HG03565 (cell line): ENCODE data around the gene ATP11C.
"Not testable (repeated sequence)": the region's sequence is repeated elsewhere in the genome, so short reads cannot be mapped to it uniquely, and the experiment has no call there.

Experiments
- ATAC-seq: cut with Tn5 transposase; IDR thresholded peaks from one replicate; pipeline ENCODE4 v1.9.1; 2021; ENCODE audit warnings: mild to moderate bottlenecking, moderate library complexity; ENCODE audit not compliant: unreplicated experiment

Gene ATP11C

DNA sequence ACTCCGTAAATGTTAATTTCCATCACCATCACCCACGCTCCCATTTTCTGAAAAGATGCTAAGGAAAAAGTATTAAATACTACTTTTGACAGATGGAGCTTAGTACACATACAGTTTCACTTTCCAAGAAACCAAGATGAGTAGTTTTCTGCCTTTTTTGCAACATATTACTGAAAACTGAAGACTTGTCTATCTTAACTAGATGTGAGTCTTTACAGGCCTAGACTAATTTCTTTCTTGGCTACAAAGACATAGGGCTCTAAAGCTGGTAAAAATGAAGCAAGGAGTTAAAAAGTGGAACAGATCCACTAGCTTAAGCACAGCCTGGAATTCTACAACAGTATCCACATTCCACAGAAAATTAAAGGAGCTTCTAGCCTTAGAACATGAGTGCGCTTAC is 68.2 kb downstream of the ATP11C start:
- ATAC-seq: no peak

DNA sequence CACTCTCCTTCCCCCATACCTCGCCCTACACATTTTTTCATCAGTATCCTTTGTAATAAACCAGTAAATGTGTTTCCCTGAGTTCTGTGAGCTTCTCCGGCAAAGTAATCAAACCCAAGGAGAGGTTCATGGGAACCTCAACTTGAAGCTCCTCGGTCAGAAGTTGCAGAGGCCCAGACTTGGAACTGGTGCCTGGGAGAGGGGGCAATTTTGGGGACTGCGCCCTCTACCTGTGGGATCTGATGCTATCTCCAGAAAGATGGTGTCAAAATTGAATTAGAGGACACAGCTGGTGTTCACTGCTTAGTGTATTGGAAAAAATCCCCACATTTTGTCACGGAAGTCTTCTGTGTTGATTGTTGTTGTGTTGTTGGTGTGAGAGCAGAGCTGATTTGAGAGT is 70.6 kb downstream of the ATP11C start:
- no peak for ATAC-seq

DNA sequence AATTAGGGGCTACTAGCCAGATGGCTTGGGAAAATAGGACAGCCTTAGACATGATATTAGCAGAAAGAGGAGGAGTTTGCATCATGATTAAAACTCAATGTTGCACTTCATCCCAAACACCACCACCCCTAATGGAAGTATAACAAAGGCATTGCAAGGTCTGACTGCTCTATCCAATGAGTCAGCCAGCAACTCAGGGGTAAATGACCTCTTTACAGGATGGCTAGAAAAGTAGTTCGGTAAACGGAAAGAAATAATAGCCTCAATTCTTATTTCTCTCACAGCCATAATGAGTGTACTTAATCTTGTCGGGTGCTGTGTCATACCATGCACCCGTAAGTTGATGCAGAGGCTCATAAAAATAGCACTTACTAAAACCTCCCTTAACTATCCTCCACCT is 76.0 kb downstream of the ATP11C start:
- ATAC-seq: not testable (repeated sequence)

DNA sequence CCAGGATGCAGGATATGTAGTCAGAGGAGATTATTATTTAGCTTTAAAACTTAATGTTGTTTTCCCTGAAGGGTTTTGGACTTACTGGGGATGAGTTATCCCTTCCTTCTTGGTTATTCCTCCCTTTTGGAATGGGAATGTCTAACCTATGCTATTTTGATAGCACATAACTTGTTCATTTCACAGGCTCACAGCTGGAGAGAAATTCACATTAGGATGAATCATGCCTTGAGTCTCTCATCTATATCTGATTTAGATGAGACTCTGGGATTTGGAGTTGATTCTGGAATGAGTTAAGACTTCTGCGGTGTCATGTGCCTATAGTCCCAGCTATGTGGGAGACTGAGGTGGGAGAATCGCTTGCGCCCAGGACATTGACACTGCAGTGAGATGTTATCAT is 81.1 kb downstream of the ATP11C start:
- ATAC-seq: no peak

DNA sequence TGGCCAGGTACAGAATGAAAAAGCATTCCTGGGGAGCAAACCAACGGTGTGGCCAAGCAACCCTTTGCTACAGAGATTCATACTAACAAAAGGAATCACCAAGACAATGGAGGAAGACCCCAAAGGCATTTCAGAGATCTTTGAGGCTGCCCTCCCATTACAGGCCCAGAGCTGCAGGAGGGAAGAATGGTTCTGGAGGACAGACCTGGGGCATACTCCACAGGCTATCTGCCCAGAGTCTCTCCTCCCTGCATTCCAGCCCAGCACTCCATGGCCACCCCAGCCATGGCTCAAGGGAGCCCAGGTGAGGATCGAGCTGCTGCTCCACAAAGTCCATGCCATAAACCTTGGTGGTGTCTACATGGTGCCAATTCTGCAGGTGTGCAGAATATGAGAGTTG is 81.9 kb downstream of the ATP11C start:
- ATAC-seq: no peak

DNA sequence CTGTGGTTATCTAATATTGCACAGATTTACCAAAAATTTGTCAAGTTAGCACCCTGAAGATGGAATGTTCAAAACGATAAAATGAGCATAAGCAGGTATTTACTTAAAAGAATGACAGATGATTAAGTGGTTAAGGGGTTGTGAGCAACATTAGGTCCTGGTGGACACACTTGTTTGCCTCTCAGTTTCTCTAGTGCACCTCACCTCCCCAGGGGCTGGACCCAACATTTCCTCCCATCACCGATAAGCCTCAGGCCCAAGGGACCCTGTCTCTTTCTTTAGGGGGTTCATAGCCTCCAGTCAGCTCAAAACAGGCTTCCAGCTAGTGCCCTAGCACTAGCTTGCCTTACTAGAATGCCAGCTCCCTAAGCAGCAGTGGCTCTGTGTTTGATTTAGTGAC is 88.0 kb downstream of the ATP11C start:
- no peak for ATAC-seq

DNA sequence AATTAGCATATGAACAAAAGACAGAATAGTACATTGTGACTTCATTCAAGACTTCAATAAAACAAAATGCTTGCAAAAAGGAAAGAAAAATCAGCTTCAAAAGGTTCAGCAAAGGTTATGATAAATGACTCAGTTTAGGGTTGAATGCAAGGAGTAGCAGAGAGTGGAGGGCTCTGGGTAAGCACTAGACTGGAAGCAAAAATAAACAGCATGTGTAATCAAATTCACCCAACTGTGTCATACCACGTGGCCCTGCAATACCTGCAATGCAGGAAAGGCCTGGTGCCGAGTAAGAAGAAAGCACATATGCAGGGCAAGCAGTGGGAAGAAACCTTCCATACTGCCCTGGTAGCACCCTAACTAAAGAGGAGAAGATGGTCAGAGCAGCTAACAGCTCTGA is 88.7 kb downstream of the ATP11C start:
- ATAC-seq: peak; percentile 82

DNA sequence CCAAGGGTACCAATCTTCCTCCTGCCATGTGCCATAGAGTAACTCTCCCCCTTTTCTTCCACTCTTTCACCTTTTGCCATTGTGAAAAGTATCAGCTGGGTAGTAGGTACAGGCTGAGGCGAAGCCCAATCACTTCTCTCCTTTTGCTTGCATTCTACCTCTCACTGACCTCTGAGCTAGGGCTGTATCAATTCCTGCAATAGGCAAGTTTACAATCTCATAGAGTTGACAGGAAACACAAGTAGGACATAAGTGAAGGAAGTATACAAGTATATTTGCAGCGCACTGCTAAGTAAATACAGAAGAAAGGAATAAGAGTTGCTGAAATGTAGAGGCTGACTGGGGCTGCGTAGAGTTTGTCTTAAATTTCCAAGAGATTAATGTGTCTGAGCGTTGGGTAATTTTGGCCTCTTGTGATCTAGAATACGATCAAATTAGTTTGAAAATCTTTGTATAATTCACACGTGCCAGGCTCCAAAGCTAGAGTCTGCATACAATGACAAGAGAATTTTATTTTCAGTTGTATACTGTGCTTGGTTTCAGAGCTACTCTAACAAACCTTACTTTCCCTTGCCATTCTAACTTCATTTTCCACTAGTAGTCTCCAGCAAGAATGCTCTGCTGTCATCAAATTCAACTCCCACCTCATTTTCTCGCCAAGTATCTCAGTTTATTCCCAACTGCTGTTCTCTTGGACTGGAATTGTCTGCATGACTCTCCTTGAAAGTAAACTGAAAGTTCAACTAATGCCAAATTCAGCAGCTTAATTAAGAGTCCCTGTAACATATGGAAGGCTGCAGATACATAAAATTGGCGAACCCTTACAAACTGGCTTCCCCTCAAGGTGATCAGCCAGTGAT is 90.3 kb downstream of the ATP11C start:
- ATAC-seq: no peak

DNA sequence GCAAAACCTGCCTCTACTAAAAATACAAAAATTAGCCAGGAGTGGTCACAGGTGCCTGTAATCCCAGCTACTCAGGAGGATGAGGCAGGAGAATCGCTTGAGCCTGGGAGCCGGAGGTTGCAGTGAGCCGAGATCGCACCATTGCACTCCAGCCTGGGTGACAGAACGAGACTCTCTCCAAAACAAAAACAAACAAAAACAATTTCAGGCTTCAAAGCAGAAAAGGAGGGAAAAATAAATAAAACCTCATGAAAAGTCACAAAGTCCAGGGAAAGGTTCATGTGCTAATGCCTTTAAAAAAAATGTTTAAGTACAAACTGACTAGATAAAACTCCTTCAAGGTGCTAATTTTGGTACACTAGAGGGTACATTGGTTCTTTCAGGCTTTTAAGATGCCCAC is 96.5 kb downstream of the ATP11C start:
- ATAC-seq: not testable (repeated sequence)

DNA sequence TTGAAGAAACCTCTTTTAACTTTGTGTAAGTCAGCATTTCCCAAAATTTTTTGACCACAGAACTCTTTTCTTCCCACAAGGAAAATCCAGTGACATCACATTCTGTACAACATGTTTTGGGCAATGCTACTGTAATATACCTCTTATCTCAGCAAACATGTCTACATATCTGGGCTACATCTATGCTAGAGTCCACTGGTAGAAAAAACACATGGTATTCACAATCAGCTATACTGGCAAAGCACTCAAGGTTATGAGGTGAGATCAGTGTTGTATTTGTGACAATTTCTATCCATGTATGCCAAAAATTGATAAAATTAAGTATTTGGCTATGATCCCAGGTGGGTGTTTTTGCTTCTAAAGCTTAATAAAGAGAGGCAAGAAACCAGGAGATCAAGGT is 98.0 kb downstream of the ATP11C start:
- no peak for ATAC-seq

DNA sequence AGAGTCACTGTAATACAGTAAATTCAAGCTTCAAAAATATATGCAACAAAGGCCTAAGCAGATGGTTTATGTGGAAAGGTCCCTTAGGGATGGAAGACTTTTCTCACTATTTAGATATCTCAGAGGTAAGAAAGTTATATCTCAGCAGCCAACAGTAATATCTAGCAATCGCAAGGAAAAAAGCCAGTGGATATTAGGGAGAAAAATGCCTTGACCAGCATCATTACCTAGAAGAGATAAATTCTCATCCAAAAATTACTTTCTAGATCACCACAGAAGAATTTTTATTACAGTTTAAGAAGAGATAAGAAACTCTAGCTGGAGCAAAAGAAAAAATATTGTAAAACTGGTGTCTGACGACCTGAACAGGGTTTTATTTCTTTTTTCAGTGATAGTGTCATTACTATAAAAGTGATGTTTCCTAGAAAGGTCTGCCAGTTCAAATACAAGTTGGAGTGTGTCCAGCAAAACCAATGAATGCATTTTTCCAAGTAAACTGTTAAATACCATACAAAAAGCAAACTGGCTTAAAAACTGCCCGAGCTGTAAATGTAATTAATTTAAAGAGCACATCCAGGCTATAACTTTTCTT is 100.0 kb downstream of the ATP11C start:
- ATAC-seq: no peak

DNA sequence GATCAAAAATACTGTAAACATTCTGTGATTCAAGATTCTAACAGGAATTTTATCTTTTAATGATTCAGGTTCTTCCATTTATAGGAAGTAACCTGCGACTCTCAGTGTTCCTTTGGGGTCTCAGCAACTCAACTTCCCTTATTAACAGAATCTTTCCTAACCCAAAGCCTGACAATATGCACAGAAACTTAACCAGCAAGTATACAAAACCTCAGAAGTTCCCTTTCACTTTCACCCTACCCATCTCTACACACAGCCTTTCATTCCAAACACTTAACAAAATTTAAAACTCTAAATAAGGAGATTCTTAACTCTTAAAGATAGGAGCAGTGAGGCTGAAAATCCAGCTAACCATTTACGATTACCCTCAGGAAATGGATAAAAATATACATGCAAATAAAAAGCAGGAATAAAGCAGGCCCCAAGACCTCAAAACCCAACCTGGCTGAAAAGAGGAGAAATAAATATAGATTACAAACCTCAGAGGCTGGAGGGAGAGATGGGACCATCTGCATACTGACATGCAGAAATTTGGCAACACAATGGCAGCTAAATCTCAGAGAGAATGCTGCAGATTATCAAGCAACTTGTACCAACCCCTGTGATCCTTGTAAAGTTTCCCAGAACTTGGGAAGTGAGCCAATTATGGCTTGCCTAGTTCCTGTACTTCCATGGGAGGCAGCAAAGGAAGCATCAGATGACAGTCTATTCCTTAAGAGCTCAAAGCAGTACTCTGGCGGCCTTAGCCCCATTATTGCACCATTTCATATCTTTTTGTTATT is 101.0 kb downstream of the ATP11C start:
- peak; percentile 75 for ATAC-seq

DNA sequence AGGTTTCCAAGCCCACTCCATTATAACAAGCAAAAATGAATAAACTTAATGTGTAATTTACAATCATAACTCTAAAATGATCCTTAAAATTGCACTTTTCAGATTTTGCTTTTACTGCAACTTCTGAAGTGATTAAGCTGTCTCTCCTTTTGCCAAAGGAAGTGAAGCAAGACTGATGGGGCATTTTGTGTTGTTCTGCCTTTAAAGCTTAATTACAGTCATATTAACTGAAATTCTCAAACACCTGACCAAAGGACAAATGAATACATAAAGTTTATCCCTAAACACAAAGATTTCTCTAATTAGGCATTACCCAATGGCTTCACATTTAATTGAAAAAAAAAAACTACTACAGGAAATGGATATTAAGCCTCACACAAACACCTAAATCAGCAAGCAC is 101.8 kb downstream of the ATP11C start:
- no peak for ATAC-seq

DNA sequence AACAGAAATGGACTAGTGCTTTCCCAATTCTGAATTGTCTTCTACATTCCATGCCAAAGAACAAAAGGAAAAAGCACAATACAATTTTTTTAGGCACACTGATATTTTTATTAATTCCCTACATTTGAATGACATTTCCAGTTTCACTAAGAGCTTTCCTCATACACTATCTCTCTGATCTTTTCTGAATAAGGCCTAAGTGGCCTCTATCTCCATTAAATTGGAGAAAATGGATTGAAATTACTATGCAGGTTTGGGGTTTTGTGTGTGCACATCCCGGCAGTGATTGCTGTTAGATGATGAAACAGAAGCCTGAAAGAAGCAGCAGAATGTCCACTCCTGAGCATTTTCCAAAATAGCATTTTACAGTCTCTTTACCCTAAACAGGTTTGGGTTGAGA is 104.0 kb downstream of the ATP11C start:
- no peak for ATAC-seq

DNA sequence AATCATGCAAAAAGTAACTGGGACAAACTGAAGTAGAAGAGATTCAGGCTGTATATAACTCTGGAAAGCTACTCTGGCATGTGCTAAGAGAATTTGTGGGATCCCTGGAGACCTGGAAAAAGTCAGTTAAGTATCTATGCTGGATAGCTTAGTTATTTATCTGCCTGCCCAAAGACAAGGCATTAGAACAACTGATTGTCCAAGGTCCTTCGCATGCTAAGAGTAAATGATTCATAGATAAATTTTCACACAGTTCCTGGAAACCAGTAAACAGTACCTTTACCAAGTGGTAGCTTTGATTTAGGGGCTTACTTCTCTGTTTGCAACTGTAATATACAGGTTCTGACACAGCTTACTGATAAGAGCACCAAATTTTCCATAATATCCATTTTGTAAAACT is 104.8 kb downstream of the ATP11C start:
- no peak for ATAC-seq

DNA sequence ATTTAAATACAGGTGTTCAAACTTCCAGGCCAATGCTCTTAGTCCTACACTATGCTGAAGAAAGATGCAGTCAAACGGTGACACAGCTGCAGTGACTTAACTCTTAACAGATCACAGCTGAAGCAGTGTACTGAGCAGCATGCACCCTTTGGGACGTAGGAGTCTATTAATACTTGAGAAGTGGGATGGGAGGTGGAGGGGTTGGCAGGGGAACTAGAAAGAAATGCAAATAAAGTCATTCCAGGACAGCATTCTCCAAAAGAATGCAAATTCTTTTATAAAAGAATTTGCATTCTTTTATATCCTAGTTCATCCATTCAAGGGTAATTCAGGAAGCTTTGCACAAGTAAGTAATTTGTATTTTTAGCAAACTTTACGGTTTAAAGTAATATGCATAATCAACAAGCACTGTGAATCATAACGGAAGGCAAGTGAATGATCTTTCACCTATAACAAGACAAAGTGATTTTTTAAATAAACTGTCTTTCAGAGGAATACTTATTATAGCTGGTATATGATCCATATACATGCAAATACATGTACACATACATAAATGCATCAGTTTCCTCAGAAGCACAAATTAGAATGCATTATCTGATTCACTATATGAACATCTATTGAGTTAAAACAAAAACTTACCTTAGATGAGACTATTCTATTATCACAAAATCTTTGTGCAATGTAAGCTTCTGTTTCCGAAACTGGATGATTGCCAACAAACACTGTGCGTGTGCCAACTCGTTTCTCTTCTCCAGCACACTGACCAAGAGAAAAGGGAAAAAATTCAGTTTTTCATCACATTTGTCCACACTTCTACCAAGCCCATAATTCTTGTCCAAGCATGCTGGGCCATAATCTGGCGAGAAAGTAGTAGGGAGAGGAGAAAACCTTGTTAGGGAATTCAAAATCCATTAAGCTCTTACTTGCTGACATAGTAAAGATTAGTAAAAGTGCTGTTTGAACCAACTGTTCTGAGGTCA is 106.5 kb downstream of the ATP11C start:
- ATAC-seq: no peak

DNA sequence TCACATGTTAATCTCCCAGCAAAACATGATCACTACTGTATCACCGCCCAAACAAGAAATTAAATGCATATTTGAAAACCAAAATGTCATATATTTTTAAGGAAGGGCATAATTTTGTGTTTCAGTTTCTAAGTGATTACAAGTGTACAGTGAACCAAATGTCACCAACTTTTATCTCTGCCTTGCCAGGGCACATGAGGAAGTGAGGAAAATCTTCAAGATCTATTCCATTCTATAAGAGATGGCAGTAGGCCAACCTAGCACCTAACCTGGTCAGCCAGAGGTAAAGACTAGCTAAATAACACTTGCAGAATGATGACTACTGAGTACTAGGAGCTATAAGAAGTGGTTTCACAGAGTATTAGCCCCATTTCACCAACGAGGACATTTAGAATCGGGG is 107.2 kb downstream of the ATP11C start:
- no peak for ATAC-seq

DNA sequence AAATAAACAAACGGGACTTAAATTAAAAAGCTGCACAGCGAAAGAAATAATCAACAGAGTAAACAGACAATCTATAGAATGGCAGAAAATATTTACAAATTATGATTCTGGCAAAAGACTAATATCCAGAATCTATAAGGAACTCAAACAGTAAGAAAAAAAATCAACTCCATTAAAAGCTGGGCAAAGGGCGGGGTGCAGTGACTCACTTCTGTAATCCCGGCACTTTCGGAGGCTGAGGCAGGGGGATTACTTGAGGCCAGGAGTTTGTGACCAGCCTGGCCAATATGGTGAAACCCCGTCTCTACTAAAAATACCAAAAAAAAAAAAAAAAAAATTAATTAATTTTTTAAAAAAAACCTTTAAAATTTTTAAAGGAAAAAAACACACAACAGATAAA is 109.0 kb downstream of the ATP11C start:
- ATAC-seq: no peak

DNA sequence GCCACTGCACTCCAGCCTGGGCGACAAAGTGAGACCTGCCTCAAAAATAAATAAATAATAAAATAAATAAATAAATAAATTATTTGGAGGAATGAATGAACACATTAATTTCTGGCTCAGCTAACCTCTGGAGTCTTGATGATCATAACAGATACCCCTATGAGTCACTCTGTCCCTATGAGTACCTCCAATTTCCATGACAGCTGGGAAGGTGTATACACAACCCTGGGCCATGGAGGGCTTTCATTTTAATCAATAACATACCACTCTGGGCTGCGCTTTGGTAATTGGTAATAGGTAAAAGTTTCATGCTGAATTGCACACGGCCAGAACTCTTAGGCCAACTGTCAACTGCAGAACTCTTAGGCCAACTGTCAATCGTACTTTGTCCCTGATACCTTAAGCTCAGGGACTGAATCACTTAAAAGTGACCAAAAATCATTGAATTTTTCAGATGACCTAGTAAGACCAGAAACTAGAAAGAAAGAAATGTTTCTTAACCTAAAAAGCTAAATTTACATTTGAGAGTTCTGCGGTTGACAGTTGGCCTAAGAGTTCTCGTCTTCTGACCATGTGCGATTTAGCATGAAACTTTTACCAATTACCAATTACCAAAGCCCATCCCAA is 112.4 kb downstream of the ATP11C start:
- no peak for ATAC-seq

DNA sequence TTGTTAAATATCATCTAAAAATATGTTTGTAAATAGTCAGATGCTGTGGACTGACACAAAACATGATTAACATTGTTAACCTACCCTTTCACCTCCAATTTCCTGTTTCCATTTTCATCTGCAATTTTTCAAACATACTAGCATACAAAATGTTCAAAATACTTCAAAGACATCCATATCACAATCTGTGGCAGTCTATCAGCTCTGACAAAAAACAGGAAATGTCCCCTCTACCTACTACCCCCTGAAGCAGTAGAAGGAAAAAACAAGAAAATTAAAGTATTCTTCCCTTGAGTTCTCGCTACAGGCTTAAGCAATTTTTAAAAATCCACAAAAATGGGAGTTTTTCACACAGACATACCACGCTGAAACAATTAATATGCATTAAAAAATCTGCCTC is 116.6 kb downstream of the ATP11C start:
- ATAC-seq: no peak
